ENCODE results near the gene TH.
"Not testable (repeated sequence)": the region's sequence is repeated elsewhere in the genome, so short reads cannot be mapped to it uniquely, and the experiment has no call there.

TH gene

DNA sequence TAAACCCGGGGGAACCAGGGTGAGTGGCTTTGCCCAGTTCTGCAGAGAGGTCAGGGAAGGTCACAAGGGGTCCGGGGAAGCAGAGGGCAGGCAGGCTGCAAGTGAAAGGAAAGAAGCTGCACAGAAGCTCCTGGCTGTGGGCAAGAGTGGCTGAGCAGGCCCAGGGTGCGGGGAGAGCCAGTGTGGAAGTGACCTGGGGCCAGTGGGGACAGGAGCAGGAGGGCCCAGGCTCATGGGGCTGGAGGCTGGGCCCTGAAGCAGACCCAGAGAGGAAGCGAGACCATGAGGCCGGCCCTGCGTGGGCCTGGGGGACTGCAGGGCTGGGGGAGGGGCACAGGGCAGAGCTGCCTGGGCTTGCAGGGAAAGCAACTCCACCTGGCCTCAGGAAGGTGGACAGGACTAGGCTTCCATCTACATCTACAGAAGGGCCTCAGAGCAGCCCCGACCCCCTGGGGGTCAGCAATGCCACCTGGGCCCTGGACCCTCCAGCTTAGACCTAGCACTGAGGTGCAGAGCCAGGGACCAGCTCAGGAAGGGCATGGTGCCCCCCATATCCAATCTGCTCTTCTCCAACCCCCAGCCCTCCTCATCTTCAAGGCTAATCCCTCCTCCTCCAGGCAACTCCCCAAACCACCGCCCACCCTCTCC is 44.0 kb downstream of the TH start:
- H3F3A ChIP-seq (ENCODE audit: insufficient read depth, low read length) = no peaks in the 10 kb centered on the region
- H3K36me3 ChIP-seq (ENCODE audit: insufficient read depth, low read length) = no peaks in the 10 kb centered on the region
- no peak overlapping the region for H2AFZ ChIP-seq (ENCODE audit: low read length)
- no peak overlapping the region for H3K9ac ChIP-seq (ENCODE audit: low read length)
- no peak overlapping the region for H3K27ac ChIP-seq (ENCODE audit: low read depth, low read length, poor library complexity, severe bottlenecking)
- no peak overlapping the region for H3K4me2 ChIP-seq (ENCODE audit: low read length)
- H4K20me1 ChIP-seq (ENCODE audit: insufficient read depth, low read length) = no peaks in the 10 kb centered on the region
- no peaks in the 10 kb centered on the region for H3K79me2 ChIP-seq (ENCODE audit: insufficient read depth, low read length)
- no peak overlapping the region for H3K4me3 ChIP-seq (ENCODE audit: low read depth, low read length, poor library complexity, severe bottlenecking)
- H3K9me2 ChIP-seq (ENCODE audit: low read depth, low read length) = no peaks in the 10 kb centered on the region
- no peaks in the 10 kb centered on the region for H3K27me3 ChIP-seq (ENCODE audit: insufficient read depth, low read length)
- no peaks in the 10 kb centered on the region for H3K4me1 ChIP-seq (ENCODE audit: insufficient read depth, low read length, severe bottlenecking)
- no peak for TF ChIP-seq EZH2 (IDR thresholded peaks at IDR 0.05; ENCODE audit: borderline replicate concordance, low read length)
- TF ChIP-seq, protein P1, sequence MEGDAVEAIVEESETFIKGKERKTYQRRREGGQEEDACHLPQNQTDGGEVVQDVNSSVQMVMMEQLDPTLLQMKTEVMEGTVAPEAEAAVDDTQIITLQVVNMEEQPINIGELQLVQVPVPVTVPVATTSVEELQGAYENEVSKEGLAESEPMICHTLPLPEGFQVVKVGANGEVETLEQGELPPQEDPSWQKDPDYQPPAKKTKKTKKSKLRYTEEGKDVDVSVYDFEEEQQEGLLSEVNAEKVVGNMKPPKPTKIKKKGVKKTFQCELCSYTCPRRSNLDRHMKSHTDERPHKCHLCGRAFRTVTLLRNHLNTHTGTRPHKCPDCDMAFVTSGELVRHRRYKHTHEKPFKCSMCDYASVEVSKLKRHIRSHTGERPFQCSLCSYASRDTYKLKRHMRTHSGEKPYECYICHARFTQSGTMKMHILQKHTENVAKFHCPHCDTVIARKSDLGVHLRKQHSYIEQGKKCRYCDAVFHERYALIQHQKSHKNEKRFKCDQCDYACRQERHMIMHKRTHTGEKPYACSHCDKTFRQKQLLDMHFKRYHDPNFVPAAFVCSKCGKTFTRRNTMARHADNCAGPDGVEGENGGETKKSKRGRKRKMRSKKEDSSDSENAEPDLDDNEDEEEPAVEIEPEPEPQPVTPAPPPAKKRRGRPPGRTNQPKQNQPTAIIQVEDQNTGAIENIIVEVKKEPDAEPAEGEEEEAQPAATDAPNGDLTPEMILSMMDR (IDR thresholded peaks at IDR 0.05; ENCODE audit: low read length) = no peak
- no peaks in the 10 kb centered on the region for H3K9me3 ChIP-seq (ENCODE audit: low read length)

DNA sequence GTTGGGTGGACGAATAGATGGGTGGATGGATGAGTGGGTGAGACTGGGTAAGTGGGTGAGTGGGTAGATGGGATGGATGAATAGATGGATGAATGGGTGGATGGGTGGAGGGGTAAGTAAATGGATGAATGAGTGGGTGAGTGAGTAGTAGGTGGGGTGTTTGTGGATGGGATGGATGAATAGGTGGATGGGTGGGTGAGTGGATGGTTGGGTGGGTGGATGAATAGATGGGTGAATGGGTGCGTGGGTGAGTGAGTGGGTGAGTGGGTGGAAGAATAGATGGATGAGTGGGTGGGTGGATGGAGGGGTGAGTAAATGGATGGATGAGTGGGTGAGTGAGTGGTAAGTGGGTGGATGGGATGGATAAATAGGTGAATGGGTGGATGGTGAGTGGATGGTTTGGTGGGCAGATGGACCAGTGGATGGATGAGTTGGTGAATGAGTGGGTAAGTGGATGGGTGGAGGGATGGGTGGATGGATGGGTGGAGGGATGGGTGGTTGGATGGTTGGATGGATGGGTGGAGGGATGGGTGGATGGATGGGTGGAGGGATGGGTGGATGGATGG is 45.0 kb downstream of the TH start:
- no peak overlapping the region for H3K4me2 ChIP-seq (ENCODE audit: low read length)
- no peaks in the 10 kb centered on the region for H3K36me3 ChIP-seq (ENCODE audit: insufficient read depth, low read length)
- no peaks in the 10 kb centered on the region for H3F3A ChIP-seq (ENCODE audit: insufficient read depth, low read length)
- H3K9ac ChIP-seq (ENCODE audit: low read length) = no peak overlapping the region
- H3K9me3 ChIP-seq (ENCODE audit: low read length) = no peaks in the 10 kb centered on the region
- H3K4me1 ChIP-seq (ENCODE audit: insufficient read depth, low read length, severe bottlenecking) = no peaks in the 10 kb centered on the region
- H3K9me2 ChIP-seq (ENCODE audit: low read depth, low read length) = no peaks in the 10 kb centered on the region
- H3K79me2 ChIP-seq (ENCODE audit: insufficient read depth, low read length) = no peaks in the 10 kb centered on the region
- TF ChIP-seq, protein P1 (IDR thresholded peaks at IDR 0.05; ENCODE audit: low read length) = no peak
- TF ChIP-seq EZH2 (IDR thresholded peaks at IDR 0.05; ENCODE audit: borderline replicate concordance, low read length) = no peak
- H4K20me1 ChIP-seq (ENCODE audit: insufficient read depth, low read length) = no peaks in the 10 kb centered on the region
- H3K4me3 ChIP-seq (ENCODE audit: low read depth, low read length, poor library complexity, severe bottlenecking) = no peak overlapping the region
- H3K27me3 ChIP-seq (ENCODE audit: insufficient read depth, low read length) = no peaks in the 10 kb centered on the region
- no peak overlapping the region for H3K27ac ChIP-seq (ENCODE audit: low read depth, low read length, poor library complexity, severe bottlenecking)
- H2AFZ ChIP-seq (ENCODE audit: low read length) = no peak overlapping the region

DNA sequence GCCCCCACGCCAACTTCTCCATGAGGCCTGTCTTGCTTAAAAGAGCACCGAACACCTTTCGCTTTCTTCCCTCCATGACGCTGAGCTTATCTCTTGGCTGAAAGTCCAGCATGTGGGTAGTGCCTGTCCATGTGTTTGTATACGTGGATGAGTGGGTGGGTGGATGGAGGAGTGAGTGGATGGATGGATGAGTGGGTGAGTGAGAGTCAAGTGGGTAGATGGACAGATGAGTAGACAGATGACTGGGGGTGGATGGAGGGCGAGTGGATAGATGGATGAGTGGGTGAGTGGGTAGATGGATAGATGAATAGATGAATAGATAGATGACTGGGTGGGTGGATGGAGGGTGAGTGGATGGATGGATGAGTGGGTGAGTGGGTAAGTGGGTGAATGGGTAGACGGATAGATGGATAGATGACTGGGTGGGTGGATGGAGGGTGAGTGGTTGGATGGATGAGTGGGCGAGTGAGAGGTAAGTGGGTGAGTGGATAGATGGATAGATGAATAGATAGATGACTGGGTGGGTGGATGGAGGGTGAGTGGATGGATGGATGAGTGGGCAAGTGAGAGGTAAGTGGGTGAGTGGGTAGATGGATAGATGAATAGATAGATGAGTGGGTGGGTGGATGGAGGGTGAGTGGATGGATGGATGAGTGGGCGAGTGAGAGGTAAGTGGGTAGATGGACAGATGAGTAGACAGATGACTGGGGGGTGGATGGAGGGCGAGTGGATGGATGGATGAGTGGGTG is 46.7 kb downstream of the TH start:
- H3K4me2 ChIP-seq (ENCODE audit: low read length); H3K4me3 ChIP-seq (ENCODE audit: low read depth, low read length, poor library complexity, severe bottlenecking); H4K20me1 ChIP-seq (ENCODE audit: insufficient read depth, low read length); H3K9me3 ChIP-seq (ENCODE audit: low read length); H2AFZ ChIP-seq (ENCODE audit: low read length); H3K27me3 ChIP-seq (ENCODE audit: insufficient read depth, low read length); H3F3A ChIP-seq (ENCODE audit: insufficient read depth, low read length); H3K79me2 ChIP-seq (ENCODE audit: insufficient read depth, low read length); H3K9me2 ChIP-seq (ENCODE audit: low read depth, low read length); H3K27ac ChIP-seq (ENCODE audit: low read depth, low read length, poor library complexity, severe bottlenecking); H3K36me3 ChIP-seq (ENCODE audit: insufficient read depth, low read length); H3K4me1 ChIP-seq (ENCODE audit: insufficient read depth, low read length, severe bottlenecking); H3K9ac ChIP-seq (ENCODE audit: low read length): not testable (repeated sequence)
